IMR-90 (cell line): ENCODE data around the gene ZNF587. TPM values are rescaled to one million over a fixed set of nuclear protein-coding genes. Genes with fewer than 3 reads are reported as not detected.
"Not testable (repeated sequence)": the region's sequence is repeated elsewhere in the genome, so short reads cannot be mapped to it uniquely, and the experiment has no call there.

Experiments used
- ATAC-seq: fragments of 200-7000 bp; cut with Tn5 transposase; 2 replicates; pipeline ENCODE4 v1.9.1; 2020; ENCODE audit warnings: low read depth, mild to moderate bottlenecking, moderate library complexity
- BruUV-seq: library from RNA; stranded (reverse); fragments of 400-500 nt; replicated peaks from 2 replicates; lab custom pipeline; 2021; lab: Mats Ljungman, UMichigan
- CTCF ChIA-PET: fragments of 300-600 bp; formaldehyde crosslinking; extraction: SDS; loops from one replicate; lab custom pipeline; 2021; ENCODE audit warnings: antibody characterized with exemption; lab: Yijun Ruan, JAX
- POLR2A ChIA-PET: fragments of 300-600 bp; sonication (Branson Sonifier 250); formaldehyde crosslinking; loops from one replicate; lab custom pipeline; 2022; ENCODE audit warnings: antibody characterized with exemption; ENCODE audit not compliant: unreplicated experiment; lab: Charles Lee
- DNase-seq: peaks from one replicate; pipeline ENCODE4 v3.0.0; 2013
- H2AFZ ChIP-seq: replicated peaks from 2 replicates; pipeline ENCODE3; 2013; ENCODE audit warnings: low read length, mild to moderate bottlenecking; ENCODE audit not compliant: poor library complexity
- H2AK5ac ChIP-seq: 2 replicates; pipeline ENCODE4 v1.6.1; 2013; ENCODE audit warnings: low read depth, low read length, inconsistent platforms
- H2AK9ac ChIP-seq: replicated peaks from 2 replicates; pipeline ENCODE3; 2013; ENCODE audit warnings: mild to moderate bottlenecking, low read depth, low read length, moderate library complexity; ENCODE audit not compliant: poor library complexity
- H2BK120ac ChIP-seq: 2 replicates; pipeline ENCODE4 v1.6.1; 2013; ENCODE audit warnings: low read depth, low read length, inconsistent platforms
- H2BK15ac ChIP-seq: 3 replicates; pipeline ENCODE4 v1.6.1; 2013; ENCODE audit warnings: low read depth, low read length, inconsistent platforms
- H2BK20ac ChIP-seq: 2 replicates; pipeline ENCODE4 v1.6.1; 2013; ENCODE audit warnings: low read depth, mild to moderate bottlenecking, inconsistent platforms, low read length, moderate library complexity
- H2BK5ac ChIP-seq: 2 replicates; pipeline ENCODE4 v1.6.1; 2013; ENCODE audit warnings: mild to moderate bottlenecking, low read depth, low read length, inconsistent platforms; ENCODE audit not compliant: poor library complexity, severe bottlenecking
- H3K14ac ChIP-seq: replicated peaks from 2 replicates; pipeline ENCODE4 v1.6.1; 2013; ENCODE audit warnings: low read depth, low read length, inconsistent platforms
- H3K18ac ChIP-seq: 2 replicates; pipeline ENCODE4 v1.6.1; 2013; ENCODE audit warnings: low read depth, low read length, control low read depth
- H3K23ac ChIP-seq: 2 replicates; pipeline ENCODE4 v1.6.1; 2013; ENCODE audit warnings: low read depth, low read length, inconsistent platforms
- H3K27ac ChIP-seq: 2 replicates; pipeline ENCODE4 v1.5.1; 2013; ENCODE audit warnings: mild to moderate bottlenecking, control low read depth, low read length; ENCODE audit not compliant: insufficient read depth
- H3K27me3 ChIP-seq: 2 replicates; pipeline ENCODE4 v1.6.1; 2013; ENCODE audit warnings: low read length; ENCODE audit not compliant: control insufficient read depth, insufficient read depth
- H3K36me3 ChIP-seq: 2 replicates; pipeline ENCODE4 v1.6.1; 2013; ENCODE audit warnings: low read length, mixed read lengths; ENCODE audit not compliant: control insufficient read depth, insufficient read depth
- H3K4ac ChIP-seq: 2 replicates; pipeline ENCODE4 v1.6.1; 2013; ENCODE audit warnings: low read depth, low read length, inconsistent platforms
- H3K4me1 ChIP-seq: 2 replicates; pipeline ENCODE4 v1.6.1; 2013; ENCODE audit warnings: low read length, mixed read lengths; ENCODE audit not compliant: control insufficient read depth, insufficient read depth
- H3K4me2 ChIP-seq: 2 replicates; pipeline ENCODE4 v1.6.1; 2013; ENCODE audit warnings: low read depth, mild to moderate bottlenecking, control low read depth, low read length, moderate library complexity
- H3K4me3 ChIP-seq: 2 replicates; pipeline ENCODE4 v1.5.1; 2013; ENCODE audit warnings: low read depth, mild to moderate bottlenecking, control low read depth, low read length, moderate library complexity; ENCODE audit not compliant: insufficient read depth
- H3K56ac ChIP-seq: 2 replicates; pipeline ENCODE4 v1.6.1; 2013; ENCODE audit warnings: low read length, inconsistent platforms; ENCODE audit not compliant: insufficient read depth; ENCODE audit errors: extremely low read depth
- H3K79me1 ChIP-seq, 2 experiments: 2 replicates each; pipeline ENCODE4 v1.6.1; 2013; ENCODE audit warnings: low read length in 2 of 2, inconsistent platforms in 1 of 2, low read depth in 1 of 2
- H3K9ac ChIP-seq: 2 replicates; pipeline ENCODE4 v1.6.1; 2013; ENCODE audit warnings: low read depth, low read length, control low read depth
- H3K9me1 ChIP-seq: 2 replicates; pipeline ENCODE4 v1.6.1; 2013; ENCODE audit warnings: low read length, inconsistent platforms; ENCODE audit not compliant: insufficient read depth
- H3K9me3 ChIP-seq: 2 replicates; pipeline ENCODE4 v1.6.1; 2013; ENCODE audit warnings: low read length; ENCODE audit not compliant: control insufficient read depth, insufficient read depth
- H4K20me1 ChIP-seq: 2 replicates; pipeline ENCODE4 v1.6.1; 2013; ENCODE audit warnings: low read length, inconsistent platforms; ENCODE audit not compliant: insufficient read depth
- H4K5ac ChIP-seq: 2 replicates; pipeline ENCODE4 v1.6.1; 2013; ENCODE audit warnings: mild to moderate bottlenecking, low read depth, low read length, control low read depth
- H4K8ac ChIP-seq, 2 experiments: 2 replicates each; pipeline ENCODE4 v1.6.1; 2013; ENCODE audit warnings: low read depth in 2 of 2, low read length in 2 of 2, control low read depth in 1 of 2, inconsistent platforms in 1 of 2
- H4K91ac ChIP-seq: 2 replicates; pipeline ENCODE4 v1.6.1; 2013; ENCODE audit warnings: low read depth, low read length, inconsistent platforms; ENCODE audit not compliant: insufficient read depth
- CEBPB ChIP-seq: IDR thresholded peaks from 2 replicates; pipeline ENCODE4 v1.6.1; 2012; ENCODE audit warnings: low read depth, low read length, improper control_type of control experiment
- WGBS, 2 experiments: methylation state at CpG; one replicate each; pipeline versions ENCODE4 v1.1.5 to v1.1.7; 2013; ENCODE audit warnings: missing lambda C conversion rate in 2 of 2; ENCODE audit not compliant: insufficient read length in 1 of 2; ENCODE audit errors: extremely low coverage in 2 of 2; 5-methylcytosine and 5-hydroxymethylcytosine counted together
- dilution Hi-C: fragments of 300-500 bp; cut with HindIII; formaldehyde crosslinking; loops from one replicate; pipeline ENCODE4 v1.14.3; 2018; ENCODE audit warnings: low sequenced_read_pairs; ENCODE audit not compliant: unreplicated experiment
- in situ Hi-C: fragments of 300-500 bp; cut with MboI; formaldehyde crosslinking; loops from 3 replicates; pipeline ENCODE4 v1.14.3; 2019; ENCODE audit warnings: low sequenced_read_pairs, inconsistent platforms, mixed read lengths
- intact Hi-C: fragments of 100-400 bp; cut with micrococcal nuclease; formaldehyde crosslinking; loops from 2 replicates; pipeline ENCODE4 v1.10.0; 2022
- polyA plus RNA-seq, 3 experiments: library from polyadenylated mRNA; depleted of rRNA; stranded (reverse); fragments of >200 nt; gene quantifications; 2 replicates each; pipeline ENCODE4 v1.2.3, GENCODE V29; 2012; ENCODE audit warnings: low replicate concordance in 1 of 3
- total RNA-seq: library from RNA; depleted of rRNA; stranded (reverse); fragments of >200 nt; gene quantifications from 2 replicates; pipeline ENCODE4 v1.2.3, GENCODE V29; 2012
- TF ChIP-seq, protein P1 (sequence below): fragments of 150-350 bp; IDR thresholded peaks from 2 replicates; pipeline ENCODE4 v1.6.1; 2017; ENCODE audit warnings: mild to moderate bottlenecking, antibody characterized with exemption, low read length, low read depth

ZNF587 gene
- total and polyA plus RNA-seq, 2 of the 4 experiments (the other 2 are of a cell fraction) = 14.0 to 43.7 TPM

DNA sequence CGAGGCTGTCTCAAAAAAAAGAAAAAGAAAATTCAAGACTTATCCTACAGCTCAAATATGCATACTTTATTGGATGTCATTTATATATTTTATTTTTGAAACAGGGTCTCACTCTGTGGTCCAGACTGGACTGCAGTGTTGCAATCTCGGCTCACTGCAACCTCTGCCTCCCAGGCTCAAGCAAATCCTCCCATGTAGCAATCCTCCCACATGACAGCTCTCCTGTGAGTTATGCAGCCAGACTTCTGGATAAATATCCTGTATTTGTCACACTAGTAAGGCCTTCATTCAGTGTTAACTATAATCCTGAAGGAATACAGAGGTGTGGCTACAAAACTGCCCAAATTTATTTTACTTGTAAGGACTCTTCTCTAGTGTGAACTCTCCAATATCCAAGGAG is 42.1 kb upstream of the ZNF587 start:
- no peak overlapping the region for H2AFZ ChIP-seq
- no peak overlapping the region for H3K18ac ChIP-seq
- TF ChIP-seq, protein P1, sequence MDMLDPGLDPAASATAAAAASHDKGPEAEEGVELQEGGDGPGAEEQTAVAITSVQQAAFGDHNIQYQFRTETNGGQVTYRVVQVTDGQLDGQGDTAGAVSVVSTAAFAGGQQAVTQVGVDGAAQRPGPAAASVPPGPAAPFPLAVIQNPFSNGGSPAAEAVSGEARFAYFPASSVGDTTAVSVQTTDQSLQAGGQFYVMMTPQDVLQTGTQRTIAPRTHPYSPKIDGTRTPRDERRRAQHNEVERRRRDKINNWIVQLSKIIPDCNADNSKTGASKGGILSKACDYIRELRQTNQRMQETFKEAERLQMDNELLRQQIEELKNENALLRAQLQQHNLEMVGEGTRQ = no peak
- peak; percentile 46 for TF ChIP-seq CEBPB
- H4K20me1 ChIP-seq = no peaks in the 10 kb centered on the region
- H3K9ac ChIP-seq = no peak overlapping the region
- dilution Hi-C loops (no loop called here), intact Hi-C loops (no loop called here), in situ Hi-C loops (no loop called here)
- H3K4ac ChIP-seq = no peak overlapping the region
- no peak overlapping the region for H2BK20ac ChIP-seq
- H3K14ac ChIP-seq = no peak overlapping the region
- no peak overlapping the region for H3K56ac ChIP-seq
- no peak overlapping the region for H4K5ac ChIP-seq
- no TSS peak for BruUV-seq
- ATAC-seq (no peak), DNase-seq (no peak)
- no peak overlapping the region for H4K91ac ChIP-seq
- peaks cover 2% of the 10 kb centered on the region; the same call in 1 of the 2 replicates for H3K4me1 ChIP-seq
- no peak overlapping the region for H2AK9ac ChIP-seq
- no peaks in the 10 kb centered on the region; the same call in 1 of the 2 replicates for H3K9me1 ChIP-seq
- H3K36me3 ChIP-seq = peaks cover 13% of the 10 kb centered on the region
- H4K8ac ChIP-seq = no peak overlapping the region
- H3K27me3 ChIP-seq = no peaks in the 10 kb centered on the region
- H3K23ac ChIP-seq = no peak overlapping the region
- H3K9me3 ChIP-seq = no peaks in the 10 kb centered on the region
- H2AK5ac ChIP-seq = no peak overlapping the region
- H3K4me3 ChIP-seq = no peak overlapping the region
- no peak overlapping the region for H3K27ac ChIP-seq
- H2BK120ac ChIP-seq = no peak overlapping the region
- ChIA-PET POLR2A (no interaction called here), CTCF (no interaction called here)
- H3K4me2 ChIP-seq = no peak overlapping the region
- no peak overlapping the region for H2BK15ac ChIP-seq
- H3K79me1 ChIP-seq = peaks cover 21 to 38% of the 10 kb centered on the region in 2 experiments
- no CpG with 5 or more reads among the region's 2 CpGs for WGBS, 2 experiments
- no peak overlapping the region for H2BK5ac ChIP-seq

DNA sequence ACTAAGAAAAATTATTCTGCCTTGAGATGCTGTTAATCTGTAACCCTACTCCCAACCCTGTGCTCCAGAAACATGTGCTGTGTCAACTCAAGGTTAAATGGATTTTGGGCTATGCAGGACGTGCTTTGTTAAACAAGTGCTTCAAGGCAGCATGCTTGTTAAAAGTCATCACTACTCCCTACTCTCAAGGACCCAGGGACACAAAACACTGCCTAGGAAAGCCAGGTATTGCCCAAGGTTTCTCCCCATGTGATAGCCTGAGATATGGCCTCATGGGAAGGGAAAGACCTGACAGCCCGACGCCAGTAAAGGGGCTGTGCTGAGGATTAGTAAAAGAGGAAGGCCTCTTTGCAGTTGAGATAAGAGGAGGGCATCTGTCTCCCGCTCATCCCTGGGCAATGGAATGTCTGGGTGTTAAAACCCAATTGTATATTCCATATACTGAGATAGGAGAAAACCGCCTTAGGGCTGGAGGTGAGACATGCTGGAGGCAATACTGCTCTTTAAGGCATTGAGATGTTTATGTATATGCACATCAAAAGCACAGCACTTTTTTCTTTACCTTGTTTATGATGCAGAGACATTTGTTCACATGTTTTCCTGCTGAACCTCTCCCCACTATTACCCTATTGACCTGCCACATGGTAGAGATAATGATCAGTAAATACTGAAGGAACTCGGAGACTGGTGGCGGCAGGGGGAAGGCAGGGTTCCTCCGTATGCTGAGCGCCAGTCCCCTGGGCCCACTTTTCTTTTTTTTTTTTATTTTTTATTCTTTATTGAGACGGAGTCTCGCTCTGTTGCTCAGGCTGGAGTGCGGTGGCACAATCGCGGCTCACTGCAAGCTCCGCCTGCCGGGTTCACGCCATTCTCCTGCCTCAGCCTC is 39.0 kb upstream of the ZNF587 start:
- in situ Hi-C loops, intact Hi-C loops, H2BK120ac ChIP-seq: not testable (repeated sequence)

More for the DNA sequence above, 39.0 kb upstream of the ZNF587 start:
- CTCF ChIA-PET, H3K27ac ChIP-seq, H3K4me2 ChIP-seq, POLR2A ChIA-PET, BruUV-seq, H2AFZ ChIP-seq, H2BK20ac ChIP-seq, H2AK5ac ChIP-seq, H4K8ac ChIP-seq, H4K20me1 ChIP-seq, H3K56ac ChIP-seq, H2AK9ac ChIP-seq, H4K5ac ChIP-seq, dilution Hi-C loops, DNase-seq, H3K4ac ChIP-seq, H4K91ac ChIP-seq, H3K18ac ChIP-seq, H3K4me1 ChIP-seq, H3K9ac ChIP-seq, ATAC-seq, H3K27me3 ChIP-seq, H3K4me3 ChIP-seq, H2BK15ac ChIP-seq, H3K14ac ChIP-seq, H3K9me3 ChIP-seq, H3K23ac ChIP-seq, H3K9me1 ChIP-seq, H2BK5ac ChIP-seq: not testable (repeated sequence)
- WGBS, 2 experiments = no CpG with 5 or more reads among the region's 17 CpGs
- peaks cover 24 to 54% of the 10 kb centered on the region in 2 experiments for H3K79me1 ChIP-seq
- peaks cover 15% of the 10 kb centered on the region for H3K36me3 ChIP-seq
